ENCODE results near the gene CARD6. TPM values are rescaled to one million over a fixed set of nuclear protein-coding genes. Genes with fewer than 3 reads are reported as not detected.

Gene CARD6
- total and polyA plus RNA-seq, 2 experiments from 2014 or later = 0.06 to 0.12 TPM

DNA sequence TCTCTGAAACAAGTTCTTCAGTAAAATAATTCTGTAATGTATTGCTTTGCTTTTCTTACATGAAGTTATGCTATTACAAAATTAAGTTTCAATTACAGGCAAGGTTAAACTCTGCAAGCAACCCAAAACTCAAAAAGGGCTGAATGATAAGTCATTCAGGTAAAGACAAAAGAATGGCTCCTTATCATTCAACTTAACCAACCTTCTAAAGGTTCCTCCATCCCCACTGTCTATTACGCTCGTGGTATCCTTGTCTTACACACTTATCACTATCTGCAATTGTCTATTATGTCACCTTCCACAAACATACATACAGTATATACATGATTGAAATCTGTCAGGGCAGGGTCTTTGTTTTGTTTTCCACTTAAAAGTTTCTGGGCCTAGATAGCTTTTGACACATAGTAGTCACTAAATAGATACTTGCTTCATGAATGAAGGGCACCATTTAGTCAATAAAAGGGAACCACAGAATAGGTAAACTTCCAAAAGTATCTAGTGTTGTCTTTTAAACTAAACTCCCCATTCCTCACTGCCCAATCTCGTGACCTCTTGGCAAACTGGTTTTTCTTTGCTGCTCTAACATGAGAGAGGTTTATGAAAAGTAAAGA is 13.0 kb upstream of the CARD6 start:
- Histone ChIP-seq H3K36me3 (peaks cover 71% of the 10 kb centered on the region), H3K4me1 (ENCODE audit: low read depth) (peaks cover 5% of the 10 kb centered on the region), H3K27me3 (no peaks in the 10 kb centered on the region), H3K9me3 (ENCODE audit: low read depth) (no peaks in the 10 kb centered on the region), H3K27ac (peak overlapping the region; percentile 61), H3K4me3 (no peak overlapping the region)
- TF ChIP-seq CTCF (IDR thresholded peaks at IDR 0.05; ENCODE audit: low read depth, low read length) = no peak
- no peak for DNase-seq (ENCODE audit: low read depth in 1 of 2, low spot score in 1 of 2)

GRCh38 chr5:40828690-40829661 is 12.2 kb upstream of the CARD6 start:
- Histone ChIP-seq H3K27ac (peak overlapping the region; percentile 61), H3K9me3 (ENCODE audit: low read depth) (no peaks in the 10 kb centered on the region), H3K27me3 (no peaks in the 10 kb centered on the region), H3K36me3 (peaks cover 79% of the 10 kb centered on the region), H3K4me1 (ENCODE audit: low read depth) (peaks cover 13% of the 10 kb centered on the region), H3K4me3 (no peak overlapping the region)
- DNase-seq (ENCODE audit: low read depth in 1 of 2, low spot score in 1 of 2) = no peak
- TF ChIP-seq CTCF (IDR thresholded peaks at IDR 0.05; ENCODE audit: low read depth, low read length) = no peak

- TF ChIP-seq CTCF (IDR thresholded peaks at IDR 0.05; ENCODE audit: low read depth, low read length) = no peak
- no peak overlapping the region for H3K4me3 ChIP-seq
- peaks cover 13% of the 10 kb centered on the region for H3K4me1 ChIP-seq (ENCODE audit: low read depth)
- DNase-seq (ENCODE audit: low read depth in 1 of 2, low spot score in 1 of 2) = no peak
- no peaks in the 10 kb centered on the region for H3K9me3 ChIP-seq (ENCODE audit: low read depth)
- peak overlapping the region; percentile 60 for H3K27ac ChIP-seq
- H3K27me3 ChIP-seq = no peaks in the 10 kb centered on the region
- H3K36me3 ChIP-seq = peaks cover 79% of the 10 kb centered on the region
Observed at GRCh38 chr5:40829748-40830533, 11.2 kb upstream of the CARD6 start.

DNA sequence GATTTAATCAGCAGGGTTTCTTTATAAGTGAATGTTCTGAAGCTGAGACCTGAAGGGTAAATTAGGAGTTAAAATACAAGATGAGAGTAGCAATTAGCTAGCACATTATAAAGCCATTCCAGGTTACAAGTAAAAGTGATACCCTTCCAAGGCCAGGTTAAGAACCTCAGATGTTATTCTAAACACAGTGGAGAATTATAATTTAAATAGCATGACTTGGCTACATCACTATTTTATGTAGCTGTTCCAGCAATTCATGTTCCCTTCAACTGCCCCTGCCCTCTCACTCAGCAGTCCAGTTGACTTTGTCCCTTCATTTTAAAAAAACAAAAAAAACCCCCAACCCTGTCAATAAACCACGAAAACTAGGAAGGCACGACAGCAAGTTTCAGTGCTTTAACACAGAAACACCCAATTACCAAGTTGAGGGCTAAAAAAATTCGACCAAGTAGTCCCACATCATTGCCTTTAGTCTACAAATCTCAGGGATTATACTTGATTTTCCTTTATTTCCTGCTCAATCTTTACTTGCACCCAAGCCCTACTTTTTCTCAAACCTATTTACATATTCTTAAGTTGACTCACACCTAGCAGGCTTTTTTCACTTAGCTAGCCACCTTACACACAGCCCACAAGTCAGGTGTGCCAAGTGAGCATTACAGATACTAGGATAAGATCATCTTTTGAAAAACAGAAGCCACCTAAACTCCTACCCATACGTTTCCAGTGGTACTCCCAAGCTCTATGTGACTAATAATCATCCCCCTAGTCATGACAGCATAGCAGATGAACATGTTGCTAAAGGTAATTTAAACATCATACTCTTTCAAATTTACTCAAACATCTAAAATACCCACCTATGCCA is 9.6 kb upstream of the CARD6 start:
- H3K9me3 ChIP-seq (ENCODE audit: low read depth) = no peaks in the 10 kb centered on the region
- DNase-seq (ENCODE audit: low read depth in 1 of 2, low spot score in 1 of 2) = no peak
- TF ChIP-seq CTCF (IDR thresholded peaks at IDR 0.05; ENCODE audit: low read depth, low read length) = no peak
- H3K4me3 ChIP-seq = no peak overlapping the region
- no peaks in the 10 kb centered on the region for H3K27me3 ChIP-seq
- peaks cover 13% of the 10 kb centered on the region for H3K4me1 ChIP-seq (ENCODE audit: low read depth)
- peak overlapping the region; percentile 4 for H3K27ac ChIP-seq
- peaks cover 72% of the 10 kb centered on the region for H3K36me3 ChIP-seq
